ENCODE data around the gene FHL5.
"Not testable (repeated sequence)": the region's sequence is repeated elsewhere in the genome, so short reads cannot be mapped to it uniquely, and the experiment has no call there.

The FHL5 gene

DNA sequence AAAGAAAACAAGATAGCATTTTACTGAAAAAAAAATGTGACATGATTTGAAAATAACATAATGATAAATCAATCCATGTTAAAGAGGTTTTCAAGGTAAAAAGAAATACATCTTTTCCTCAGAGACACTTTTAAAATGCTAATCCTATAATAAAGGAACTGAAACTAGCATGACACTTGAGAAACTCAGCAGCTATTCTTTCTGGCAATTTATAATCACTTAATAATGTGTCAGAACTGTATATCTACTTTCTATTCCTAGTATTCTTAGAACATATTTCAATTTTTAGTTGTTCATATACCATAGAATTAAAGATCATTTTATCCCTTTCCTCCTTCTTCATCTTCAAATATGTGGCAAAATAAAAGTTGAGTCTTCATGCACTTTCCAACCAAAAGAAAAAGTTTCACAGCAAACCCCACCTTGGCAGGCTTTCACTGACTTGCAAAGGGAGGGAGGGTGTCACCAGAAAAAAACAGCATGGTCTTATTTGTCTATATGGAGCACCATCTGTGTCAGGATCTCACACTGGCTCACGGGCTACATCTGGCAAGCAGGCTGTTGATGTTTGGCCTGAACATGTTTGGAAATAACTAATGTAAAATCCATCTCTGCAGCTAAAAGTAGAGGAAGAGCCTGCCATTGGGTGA, 48.5 kb downstream of the FHL5 start:
- no peak for DNase-seq

DNA sequence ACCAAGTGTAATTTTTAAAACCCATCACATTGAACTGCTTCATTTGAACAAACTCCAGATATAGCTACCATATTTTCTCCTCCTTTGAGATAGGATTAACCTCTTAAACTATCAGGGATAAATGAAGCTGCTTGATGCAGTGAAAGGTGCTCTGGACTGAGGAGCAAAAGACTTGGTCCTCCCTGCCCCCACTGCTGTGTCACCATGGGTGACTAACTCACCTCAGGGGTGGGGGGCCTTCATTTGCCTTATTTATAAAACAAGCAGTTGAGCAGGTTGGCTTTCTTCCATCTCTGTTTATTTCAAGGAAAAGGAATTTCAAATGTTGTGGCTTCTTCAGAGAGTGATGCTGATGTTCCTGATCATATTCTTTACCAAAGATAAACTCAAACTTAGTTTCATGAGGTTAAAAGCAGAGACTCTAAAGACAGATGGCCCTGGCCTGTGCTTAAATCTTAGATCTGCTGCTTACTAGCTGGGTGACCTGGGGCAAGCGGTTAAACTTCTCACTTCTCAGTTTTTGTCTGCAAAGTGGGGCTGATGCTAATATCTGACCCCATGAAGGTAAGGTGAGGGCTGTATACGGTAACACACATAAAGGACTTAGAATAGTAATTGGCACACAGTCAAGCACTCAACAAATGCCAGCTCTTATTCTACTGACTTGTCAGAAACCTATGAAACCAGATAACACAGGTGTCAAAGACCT, 50.5 kb downstream of the FHL5 start:
- DNase-seq: no peak

DNA sequence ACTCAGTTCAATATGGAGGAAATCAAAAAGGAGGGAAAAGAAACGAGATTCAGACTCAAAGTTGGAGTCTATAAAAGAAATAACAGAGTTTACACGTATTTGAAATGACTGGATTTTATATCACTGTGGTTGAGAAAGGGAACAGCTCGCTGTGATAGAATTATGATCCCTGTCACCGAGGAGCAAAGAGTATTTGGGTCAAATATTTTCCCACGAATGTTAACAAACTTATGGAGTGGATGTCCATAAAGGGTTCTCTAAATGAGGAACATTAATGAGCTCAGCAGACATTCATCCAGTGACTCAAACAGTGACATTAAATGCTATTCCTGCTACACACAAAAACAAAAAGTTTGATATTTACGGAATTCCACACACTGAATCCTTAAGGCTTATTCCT, 57.9 kb downstream of the FHL5 start:
- no peak for DNase-seq

DNA sequence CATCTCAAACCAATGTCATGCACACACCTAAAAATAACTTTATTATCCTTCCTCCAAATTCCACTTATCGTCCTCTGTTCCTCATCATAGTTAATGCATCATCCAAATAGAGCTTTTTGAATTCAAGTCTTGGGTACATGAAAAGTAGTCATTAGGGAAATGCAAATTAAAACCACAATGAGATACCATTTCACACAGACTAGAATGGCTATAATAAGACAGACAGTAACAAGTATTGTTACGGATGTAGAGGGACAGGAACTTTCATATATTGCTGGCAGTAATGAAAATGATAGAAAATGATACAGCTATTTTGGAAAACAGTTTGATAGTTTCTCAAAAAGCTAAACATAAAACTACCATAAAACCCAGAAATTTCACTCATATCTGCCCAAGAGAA, 59.1 kb downstream of the FHL5 start:
- no peak for DNase-seq

DNA sequence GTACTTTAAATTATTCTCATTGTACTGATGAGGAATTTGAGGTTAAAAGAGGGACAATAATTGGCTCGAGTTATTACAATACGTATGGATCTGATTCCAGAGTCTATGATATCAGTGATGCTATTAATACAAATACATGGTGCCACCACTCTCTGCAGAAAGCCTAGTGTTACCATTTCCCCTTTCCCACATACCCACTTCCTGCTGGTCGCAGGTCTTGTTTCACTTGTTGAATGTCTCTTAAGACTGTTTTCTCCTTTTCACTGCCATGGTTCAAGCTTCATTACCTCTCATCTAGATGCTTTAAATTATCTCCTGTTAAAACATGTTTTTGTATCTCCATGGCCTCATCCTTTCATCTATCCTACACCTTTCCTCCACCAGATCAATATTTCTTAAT, 62.0 kb downstream of the FHL5 start:
- no peak for DNase-seq

DNA sequence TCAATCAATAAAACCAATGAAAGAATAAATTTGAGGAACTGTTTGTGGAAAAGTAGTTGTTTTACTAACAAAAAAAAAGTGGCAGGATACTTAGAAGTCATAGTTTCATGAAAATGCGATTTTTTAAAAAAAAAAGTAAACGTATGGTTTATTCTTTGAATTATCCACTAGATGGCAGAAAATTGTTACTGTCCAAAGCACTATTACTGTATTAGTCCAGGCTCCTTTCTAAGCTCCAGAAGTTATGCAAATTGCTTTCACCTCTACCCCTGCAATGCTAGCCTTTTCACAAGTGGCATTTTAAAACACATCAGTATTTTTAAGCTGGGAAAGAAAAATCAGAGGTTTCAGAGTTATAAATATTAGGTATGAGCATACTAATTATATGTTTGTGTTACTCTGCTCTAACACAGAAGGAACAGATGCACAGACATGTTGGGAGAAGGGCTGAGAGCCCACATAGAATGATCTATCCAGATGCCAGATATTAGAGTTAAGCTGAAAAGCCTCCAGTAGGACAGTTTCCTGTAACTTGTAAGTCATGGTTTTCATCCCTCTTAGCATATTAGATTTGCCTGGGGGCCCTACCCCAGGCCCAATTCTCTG, 63.9 kb downstream of the FHL5 start:
- peak; percentile 13 for DNase-seq

DNA sequence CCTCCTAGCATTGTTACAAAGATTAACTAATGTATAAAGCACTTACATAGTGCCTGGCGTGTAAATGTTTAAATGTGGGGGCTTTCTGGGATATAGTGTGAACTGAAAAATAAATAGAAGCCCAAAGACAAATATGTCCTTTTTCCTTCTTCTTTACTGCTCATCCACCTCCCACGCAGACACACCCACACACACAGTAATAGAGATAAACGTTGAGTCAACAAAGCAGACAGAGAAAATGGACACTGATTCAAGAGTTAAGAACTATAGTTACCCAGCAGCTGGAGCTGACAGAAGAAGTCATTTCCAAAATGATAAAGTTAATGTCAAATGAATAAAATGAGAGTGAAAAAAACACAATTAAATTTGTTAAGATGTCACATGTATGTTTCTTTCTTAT, 68.3 kb downstream of the FHL5 start:
- DNase-seq: no peak

- DNase-seq: not testable (repeated sequence)
Measured at GRCh38 chr6:96637979-96638378, 75.1 kb downstream of the FHL5 start.

DNA sequence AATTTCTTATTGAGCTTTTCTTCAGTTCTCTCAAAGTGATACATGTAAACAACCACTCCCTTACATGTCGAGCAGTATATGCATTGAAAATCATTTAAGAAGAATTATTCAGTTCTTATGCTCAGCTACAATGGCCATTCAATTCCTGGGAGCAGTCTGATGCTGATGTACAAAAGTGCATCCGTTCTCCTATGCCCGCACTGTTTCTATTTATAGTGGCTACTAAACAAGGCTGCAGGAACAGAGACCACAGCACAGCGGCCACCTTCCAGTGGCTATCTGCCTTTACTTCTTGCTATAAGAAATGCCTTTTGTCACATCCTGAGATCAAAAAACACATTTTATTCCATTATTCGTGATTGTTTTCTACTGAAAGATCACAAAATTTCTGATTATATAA, 82.2 kb downstream of the FHL5 start:
- DNase-seq: no peak

GRCh38 chr6:96649926-96650325, 87.0 kb downstream of the FHL5 start:
- DNase-seq: no peak

DNA sequence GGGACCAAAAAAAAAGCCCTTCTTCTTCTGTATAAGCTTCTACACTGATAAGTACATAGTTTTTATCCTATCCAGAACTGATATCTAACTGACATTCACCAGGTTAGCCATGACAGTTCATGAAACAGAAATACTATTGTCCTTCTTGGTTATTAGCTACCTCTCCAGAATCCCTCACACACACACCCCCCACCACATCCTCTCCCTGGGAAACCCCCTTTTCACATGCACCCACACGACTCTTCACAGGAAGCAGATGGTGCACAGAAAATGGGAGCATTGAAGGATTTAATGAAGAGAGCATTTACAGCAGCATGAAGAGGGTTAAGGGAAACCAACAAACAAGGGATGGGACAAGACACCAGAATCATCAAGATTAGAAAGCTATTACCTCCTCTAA, 88.9 kb downstream of the FHL5 start:
- no peak for DNase-seq

- DNase-seq: no peak
Measured at GRCh38 chr6:96652552-96652951, 89.6 kb downstream of the FHL5 start.

DNA sequence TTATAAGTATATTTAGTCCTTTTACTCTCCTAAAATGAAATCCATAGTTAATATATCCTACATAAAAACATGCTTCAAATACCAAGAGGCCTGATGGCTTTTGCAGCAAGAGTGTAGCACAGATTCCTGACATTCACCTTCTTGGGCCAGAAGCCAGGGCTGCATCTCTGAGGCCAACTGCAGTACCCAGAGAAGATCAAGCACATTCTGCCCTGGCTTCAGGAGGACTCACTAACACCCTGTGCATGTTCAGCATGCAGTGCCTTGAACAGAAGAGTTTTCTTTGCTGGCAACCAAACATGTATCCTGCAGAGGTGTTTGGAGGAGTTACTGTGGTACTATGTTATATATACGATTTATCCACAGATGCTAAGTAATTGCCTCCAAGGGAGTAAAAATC, 90.3 kb downstream of the FHL5 start:
- DNase-seq: no peak

GRCh38 chr6:96656567-96656966, 93.6 kb downstream of the FHL5 start:
- DNase-seq: no peak

DNA sequence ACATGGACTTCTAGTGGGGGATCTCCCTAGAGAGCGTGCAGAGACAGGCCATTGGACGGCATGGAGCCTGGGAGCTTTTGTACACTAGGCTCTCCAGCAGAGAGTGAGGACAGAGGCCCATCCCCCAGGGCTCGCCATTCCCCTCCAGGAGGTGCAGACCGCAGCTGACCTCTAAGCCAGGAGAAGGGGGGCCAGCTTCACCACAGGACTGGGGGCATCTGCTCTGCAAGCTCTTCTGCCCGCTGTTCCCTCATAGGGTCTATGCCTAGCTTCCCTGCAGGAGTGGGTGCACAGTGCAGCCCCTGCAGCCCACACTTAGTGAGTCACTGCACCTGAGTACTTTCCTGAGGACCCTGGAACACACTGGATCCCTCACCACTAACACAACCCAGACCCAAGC, 94.4 kb downstream of the FHL5 start:
- DNase-seq: no peak

DNA sequence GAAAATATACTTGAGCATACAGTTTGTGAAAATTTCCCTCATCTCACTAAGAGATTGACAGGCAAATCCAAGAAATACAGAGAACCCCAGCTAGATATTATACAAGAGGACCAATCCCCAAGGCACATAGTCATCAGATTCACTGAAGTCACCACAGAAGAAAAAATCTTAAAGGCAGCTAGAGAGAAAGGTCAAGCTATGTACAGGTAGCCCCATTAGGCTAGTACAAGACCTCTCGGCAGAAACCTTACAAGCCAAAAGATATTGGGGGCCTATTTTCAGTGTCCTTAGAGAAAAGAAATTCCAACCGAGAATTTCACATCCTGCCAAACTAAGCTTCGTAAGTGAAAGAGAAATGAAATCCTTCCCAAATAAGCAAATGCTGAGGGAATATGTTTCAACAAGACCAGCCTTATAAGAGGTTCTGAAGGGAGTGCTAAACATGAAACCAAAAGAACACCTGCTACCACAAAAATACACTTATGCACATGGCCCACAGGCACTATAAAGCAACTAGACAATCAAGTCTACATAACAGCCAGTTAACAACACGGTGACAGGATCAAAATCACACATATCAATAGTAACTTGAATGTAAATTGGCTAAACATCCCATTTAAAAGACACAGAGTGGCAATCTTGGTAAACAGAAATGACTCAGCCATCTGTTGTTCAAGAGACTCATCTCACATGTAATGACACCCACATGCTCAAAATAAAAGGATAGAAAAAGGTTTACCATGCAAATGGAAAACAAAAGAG, 96.3 kb downstream of the FHL5 start:
- DNase-seq: no peak

All from DMS79 treated with DMSO at 0.1 percent for 48 hours (cell line).